ENCODE results near the gene DLGAP3.

The DLGAP3 gene

DNA sequence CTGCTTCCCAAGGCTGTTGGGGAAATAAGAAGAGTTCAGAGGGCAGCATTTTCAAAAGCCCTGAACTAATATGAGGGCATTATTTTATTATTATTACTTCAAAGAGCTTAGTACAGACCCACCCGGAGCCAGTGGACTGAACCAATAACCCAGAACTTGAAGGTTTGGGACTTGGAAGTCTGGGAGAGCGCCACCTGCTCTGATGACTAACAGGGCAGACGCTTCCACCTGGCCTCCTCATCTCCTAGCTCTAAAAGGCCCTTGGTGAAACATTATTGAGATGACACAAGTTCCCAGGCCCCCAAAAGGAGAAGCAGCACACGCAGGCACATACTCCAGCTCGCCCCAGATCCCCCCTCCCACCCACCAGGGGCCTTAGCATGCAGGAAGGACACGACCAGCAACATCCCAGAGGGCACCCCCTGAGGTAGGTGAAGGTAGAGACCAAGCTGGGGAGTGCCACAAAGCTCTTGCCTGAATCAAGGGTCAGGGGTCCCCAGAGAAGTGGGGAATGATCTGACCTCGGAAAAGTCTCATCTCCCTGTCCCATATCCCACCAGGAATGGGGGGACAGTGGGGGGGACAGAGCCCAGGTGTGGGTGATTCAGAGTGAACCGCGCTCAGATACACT, 1.3 kb downstream of the DLGAP3 start:
- DNase-seq: no peak

GRCh38 chr1:34927316-34927715, 2.1 kb downstream of the DLGAP3 start:
- DNase-seq: no peak

DNA sequence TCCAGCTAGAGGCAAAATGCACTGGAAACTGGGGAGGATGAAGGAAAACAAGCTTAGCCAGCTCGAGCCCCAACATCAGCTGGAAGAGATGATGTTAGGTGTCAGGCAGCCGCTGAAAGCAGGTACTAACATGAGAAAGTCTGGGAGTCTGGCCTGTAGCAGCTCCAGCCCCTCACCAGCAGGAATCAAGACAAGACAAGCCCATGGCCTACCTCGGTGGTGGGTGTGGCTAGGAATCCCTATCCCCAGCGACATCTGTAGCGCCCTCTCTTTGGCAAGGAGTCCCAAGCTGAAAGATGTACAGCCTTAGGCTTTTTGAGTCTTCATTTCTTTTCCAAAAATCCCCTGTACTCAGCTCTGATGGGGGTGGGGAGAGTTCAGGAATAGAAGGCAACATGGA, 2.6 kb downstream of the DLGAP3 start:
- DNase-seq: no peak

DNA sequence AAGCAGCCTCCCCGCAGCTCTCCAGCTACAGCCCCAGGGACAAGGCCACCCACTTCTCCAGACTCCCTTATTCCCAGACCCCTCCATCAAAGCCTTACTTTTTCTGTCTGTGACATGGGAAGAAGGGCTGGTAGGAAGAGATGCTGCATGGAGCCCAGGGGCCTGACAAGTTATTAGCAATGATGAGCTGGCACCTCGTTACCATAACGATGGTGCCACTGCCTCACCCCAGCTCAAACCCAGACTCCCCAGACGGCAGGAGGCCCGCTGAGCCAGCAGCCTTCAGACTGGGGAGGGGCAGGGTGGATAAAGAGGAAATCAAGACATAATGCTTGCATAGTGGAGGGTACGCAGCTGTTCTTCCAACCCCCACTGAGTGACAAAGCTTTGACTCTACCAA, 3.3 kb downstream of the DLGAP3 start:
- peak; percentile 21 for DNase-seq

DNA sequence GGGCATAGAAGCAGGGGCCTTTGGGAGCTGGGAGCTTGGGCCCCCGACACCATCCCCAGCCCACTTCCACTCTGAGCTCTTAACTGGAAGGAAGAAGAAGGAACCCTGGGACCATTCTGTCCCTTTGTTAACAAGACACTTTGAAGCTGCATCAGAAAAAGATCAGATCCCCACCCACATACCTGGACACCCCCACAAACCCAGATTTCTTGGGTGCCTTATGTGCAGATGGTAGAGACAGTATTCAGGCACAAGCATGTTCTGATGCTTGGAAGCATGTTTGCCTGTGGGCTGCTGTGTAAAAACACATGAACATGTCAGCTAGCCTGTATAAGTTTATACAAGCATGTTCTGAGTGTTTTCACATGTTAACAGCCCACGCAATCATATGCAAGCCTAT, 3.7 kb downstream of the DLGAP3 start:
- DNase-seq: peak; percentile 9

DNA sequence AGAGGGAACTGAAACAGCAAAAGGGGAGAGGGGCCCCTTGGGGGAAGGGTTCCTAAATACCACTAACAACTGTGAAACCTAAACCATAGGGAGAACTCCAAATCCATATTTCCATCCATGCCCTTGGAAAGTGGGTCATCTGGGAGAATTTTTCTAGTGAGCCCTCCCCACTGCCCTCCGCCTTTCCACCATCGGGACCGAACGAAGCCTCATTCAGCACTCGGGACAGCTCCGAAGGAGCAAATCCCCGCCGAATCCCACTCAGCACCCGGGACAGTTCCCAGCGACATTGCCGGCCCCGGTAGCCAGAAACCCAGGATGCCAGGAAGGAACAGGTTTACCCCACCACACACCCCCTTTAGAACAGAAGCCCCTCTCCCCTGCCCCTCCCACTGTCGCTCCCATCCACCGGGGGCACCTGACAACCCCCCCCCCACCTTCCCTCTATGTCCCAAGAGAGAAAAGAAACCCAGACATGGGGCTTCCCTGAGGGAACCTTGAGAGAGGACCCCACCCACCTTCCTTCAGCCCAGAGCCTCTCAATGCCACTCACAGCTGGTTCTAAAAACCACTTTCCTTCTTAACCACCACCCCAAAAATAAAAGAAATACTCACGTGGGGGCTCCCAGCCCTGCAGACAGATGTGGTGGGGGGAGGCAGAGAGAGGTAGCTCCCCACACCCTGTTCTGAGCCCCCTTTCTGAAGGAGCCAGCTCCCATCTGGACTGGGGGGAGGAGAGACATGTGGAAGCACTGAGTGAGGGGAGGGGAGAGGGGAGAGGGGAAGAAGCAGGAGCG, 4.5 kb downstream of the DLGAP3 start:
- DNase-seq: peak; percentile 87

DNA sequence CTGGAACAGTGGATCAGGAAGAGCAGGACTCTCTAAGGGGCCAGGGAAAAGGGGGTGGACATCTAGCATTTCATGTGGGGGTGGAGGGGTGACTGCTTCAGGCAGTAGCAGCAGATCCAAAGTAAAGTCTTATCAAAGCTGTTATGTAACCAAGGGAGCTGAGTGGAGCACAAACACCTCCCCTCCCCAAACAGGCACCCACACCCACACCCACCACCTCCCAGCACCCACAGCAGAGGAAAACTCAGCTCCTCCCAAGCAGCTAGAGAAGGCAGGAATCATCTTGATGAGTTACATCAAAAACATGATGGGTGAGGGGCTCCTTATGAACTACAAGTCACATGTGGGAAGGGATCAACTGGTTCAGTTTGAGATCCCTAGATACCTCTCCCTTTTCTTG, 6.0 kb downstream of the DLGAP3 start:
- DNase-seq: peak; percentile 8

GRCh38 chr1:34918977-34919561, 10.4 kb downstream of the DLGAP3 start:
- peak; percentile 56 for DNase-seq

DNA sequence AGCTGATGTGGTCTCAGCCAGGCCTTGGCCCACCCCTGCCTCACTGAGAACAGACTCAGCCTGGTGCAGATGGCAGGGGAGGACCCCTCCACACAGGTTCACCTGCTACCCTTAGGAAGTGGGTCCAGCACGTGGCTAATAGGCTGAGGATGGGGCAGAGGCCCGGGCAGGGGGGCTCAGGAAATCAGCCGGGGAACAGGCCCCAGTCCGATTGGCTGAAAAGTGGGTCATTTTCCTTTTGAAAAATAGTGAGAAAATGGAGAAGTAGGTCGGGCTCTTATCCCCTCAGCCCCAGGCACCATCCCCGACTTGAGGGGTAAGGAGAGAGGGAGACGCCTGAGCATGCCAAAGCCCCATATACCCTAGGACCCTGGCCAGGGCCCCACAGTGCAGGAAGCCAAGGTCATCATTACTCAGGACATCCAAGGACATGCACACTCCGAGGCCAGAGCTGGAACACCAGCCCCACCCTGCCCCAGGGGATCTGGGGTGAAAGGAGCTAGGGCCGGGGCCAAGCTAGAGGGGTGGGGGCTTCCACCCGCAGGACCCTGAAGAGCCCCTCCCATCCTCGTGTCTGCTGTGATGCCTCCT, 11.0 kb downstream of the DLGAP3 start:
- no peak for DNase-seq

DNA sequence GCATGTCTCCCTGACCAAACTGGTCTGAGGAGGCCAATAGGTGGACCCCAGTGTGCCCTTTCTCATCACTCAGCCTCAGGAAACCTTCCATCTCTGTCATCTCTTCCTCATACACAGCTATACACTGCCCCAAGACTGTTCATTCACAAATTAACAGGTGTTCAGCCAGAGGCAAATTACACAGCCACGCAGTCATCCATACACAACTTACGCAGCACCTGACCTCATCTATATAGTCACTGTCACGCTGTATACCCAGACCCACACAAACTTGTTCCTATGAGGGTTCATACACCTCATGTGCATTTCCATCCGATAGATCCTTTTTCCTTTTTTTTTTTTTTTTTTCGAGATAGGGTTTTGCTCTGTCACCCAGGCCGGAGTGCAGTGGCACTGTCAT, 12.4 kb downstream of the DLGAP3 start:
- DNase-seq: peak; percentile 27

GRCh38 chr1:34916104-34916503, 13.3 kb downstream of the DLGAP3 start:
- DNase-seq: no peak

GRCh38 chr1:34915521-34915920, 13.9 kb downstream of the DLGAP3 start:
- peak; percentile 40 for DNase-seq

DNA sequence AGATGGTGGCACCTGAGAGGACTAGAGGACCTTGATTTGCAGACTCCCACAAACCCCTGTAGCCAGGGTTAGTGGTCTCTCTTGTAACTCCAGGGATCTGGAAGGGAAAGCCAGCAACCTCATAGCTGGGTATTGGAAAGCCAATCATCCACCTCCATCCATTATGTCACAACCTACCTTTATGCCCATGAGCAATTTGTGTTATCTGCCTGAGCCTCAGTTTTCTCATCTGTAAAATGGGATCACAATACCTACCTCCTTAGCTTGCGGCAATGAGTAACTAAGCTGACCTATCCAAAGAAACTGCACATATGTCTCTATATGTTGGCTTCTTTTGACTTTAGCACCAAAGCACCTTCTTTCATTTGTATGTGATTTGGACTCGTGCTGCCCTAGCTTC, 14.5 kb downstream of the DLGAP3 start:
- DNase-seq: no peak

DNA sequence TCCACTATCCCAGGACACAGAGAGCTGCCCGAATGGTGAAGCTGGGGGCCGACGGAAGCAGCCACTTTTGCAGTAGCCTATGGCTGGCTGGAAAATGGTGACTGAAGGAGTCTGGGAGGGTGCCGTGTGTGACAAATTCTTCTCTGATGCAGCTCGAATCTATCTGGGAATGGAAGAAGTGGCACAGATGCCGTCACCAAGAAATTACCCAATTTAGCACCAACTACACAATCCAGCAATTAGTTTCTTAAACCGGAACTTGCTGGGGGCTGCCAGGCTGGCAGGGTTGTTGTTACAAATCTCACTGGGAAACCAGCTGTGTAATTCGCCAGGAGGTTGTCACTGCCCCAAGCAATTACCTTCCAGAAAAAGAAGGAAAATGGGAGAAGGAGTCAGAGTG, 18.0 kb downstream of the DLGAP3 start:
- no peak for DNase-seq

DNA sequence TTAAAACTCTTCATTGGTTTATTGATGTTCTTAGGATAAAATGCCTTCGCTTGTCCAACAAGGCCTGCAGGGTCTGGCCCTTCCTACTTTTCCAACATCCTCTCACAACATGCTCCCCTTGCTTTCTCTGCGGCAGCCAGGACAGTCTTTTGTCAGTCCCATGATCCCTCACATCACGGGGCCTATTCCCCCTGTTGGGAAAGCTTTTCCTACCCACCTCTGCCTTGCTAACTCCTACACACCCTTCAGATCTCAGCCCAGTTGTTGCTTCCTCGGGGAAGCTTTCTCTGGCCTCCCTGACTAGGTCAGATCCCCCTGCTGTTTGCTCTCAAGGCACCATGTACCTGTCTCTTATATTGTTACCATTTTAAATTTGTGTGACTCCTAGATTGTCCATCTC, 19.0 kb downstream of the DLGAP3 start:
- DNase-seq: no peak

DNA sequence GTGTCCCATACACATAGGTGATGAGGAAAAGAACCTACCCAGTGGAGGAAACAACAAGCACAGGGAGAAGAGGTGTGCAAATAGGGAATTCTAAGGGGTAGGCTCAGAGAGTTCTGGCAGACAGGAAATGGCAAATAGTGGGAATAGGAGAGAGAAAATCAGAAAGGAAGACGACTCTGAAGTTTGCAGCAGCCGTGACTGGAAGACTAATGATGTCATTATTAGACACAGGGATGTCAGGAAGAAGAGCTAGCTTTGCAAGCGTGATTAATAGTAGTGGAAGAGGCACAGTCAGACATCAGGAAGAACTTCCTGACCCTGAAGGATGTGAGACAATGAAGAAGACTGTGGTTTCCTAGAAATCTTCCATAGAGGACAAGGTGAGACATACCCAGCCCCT, 21.1 kb downstream of the DLGAP3 start:
- no peak for DNase-seq

GRCh38 chr1:34907487-34908090, 21.9 kb downstream of the DLGAP3 start:
- DNase-seq: no peak

DNA sequence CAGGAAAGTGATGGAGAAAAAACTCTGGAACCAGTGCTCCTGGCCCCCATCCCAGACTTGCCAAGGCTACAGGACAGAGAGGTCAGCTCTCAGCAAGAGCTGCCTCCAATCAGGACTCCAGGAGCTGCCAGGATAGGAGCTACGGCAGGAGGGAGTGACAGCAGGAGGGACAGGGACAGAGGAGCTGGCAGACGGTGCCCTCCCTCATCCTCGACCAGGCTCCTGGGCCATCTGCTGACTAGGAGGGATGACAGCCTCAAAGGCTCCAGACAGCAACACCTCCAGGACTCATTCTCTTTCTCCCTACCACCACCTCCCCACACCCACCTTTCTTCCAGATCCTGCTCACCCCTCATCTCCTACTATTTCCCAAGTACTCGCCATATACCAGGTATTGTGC, 22.7 kb downstream of the DLGAP3 start:
- DNase-seq: no peak

DNA sequence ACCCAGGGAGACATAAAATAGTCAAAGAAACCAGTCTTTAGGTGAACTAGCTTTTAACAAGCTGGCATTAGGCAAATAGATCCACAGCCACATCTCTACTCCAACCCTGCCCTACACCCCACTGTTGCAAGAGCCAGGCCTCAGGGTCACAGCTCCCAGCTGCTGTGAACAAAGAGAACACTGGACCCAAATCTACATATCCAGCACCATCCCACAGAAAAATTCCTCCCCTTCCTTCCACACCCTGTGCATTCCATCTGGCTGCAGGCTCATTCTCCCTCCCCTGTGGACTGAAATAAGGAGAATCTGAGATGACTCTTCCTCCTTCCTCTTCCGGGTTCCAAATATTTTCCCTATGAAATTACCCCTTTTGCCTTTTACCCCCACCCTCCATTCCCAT, 23.2 kb downstream of the DLGAP3 start:
- DNase-seq: no peak

- DNase-seq: no peak
Observed at GRCh38 chr1:34905098-34905459, 24.4 kb downstream of the DLGAP3 start.

DNA sequence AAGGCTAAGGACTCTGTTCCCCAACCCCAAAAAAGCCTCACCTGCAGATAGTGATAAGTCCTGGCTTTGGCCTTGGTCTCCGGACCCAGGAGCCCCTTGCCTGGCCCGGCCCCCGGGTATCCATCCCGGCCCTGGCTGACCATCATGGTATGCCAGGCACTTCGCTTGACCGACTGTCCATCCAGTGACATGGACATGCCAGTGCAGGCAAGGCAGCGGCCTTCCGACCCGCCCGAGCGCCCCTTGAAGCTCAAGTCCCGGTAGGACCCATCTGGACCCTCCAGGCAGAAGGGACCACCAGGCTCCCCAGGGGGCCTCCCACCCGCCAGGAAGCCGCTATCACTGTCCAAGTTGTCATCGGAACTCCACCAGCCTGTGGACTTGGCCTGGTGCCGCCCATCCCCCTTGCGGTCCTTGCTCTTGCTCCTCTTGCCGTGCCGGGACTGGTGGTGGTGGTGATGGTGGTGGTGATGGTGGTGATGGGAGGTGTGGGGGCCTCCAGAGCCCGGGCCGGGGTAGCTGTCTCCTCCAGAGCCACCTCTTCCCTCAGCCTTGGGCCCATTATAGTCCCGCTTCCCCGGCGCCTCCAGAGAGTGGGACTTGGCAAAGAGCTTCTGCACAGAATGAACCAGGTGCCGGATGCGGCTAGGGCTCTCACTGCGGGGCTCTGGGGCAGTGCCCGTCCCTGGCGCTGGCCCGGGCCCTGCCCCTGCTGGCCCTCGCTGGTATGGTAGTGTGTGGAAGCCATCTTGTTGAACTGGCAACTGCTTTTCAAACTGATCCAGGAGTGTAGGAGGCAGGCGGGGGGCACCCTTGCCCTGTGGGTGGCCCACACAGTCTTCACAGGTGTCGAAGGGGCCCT, 25.0 kb downstream of the DLGAP3 start:
- no peak for DNase-seq

DNA sequence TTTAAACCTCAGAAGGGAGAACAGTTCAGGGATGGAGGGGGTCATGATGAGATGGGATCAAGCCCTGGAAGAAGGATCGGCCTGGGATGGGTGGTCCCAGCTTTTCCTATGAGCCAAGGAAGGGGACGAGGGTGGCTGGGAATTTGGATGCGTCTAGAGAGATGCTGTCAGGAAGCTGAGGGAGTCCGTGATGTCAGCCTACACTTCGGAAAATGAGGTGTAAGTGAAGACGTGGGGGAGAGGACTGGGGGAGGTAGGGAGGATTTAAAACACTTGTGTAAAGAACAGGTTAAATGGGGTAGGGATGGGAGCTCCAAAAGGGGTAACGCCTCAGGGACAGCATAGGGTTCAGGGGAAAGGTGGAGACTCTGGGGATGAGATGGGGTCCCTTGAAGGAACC, 27.5 kb downstream of the DLGAP3 start:
- no peak for DNase-seq

Data from islet precursor cell (in vitro differentiated cells).